ENCODE results near the gene CEMIP. TPM values are rescaled to one million over a fixed set of nuclear protein-coding genes. Genes with fewer than 3 reads are reported as not detected.

Gene CEMIP
- total RNA-seq, 2 experiments from 2014 or later, result not detected

GRCh38 chr15:80890341-80891005 is 111.3 kb downstream of the CEMIP start:
- no peaks in the 10 kb centered on the region for H3K36me3 ChIP-seq (ENCODE audit: insufficient read depth, low read length)
- no peak overlapping the region for H3K27ac ChIP-seq (ENCODE audit: low read depth, low read length, poor library complexity, severe bottlenecking)
- no peak overlapping the region for H3K4me2 ChIP-seq (ENCODE audit: low read length)
- H3K9me2 ChIP-seq (ENCODE audit: insufficient read depth, low read length), result no peaks in the 10 kb centered on the region
- intact Hi-C loops (cut with micrococcal nuclease; ENCODE audit: unreplicated experiment), result no loop called here
- H3K79me2 ChIP-seq (ENCODE audit: insufficient read depth, low read depth, low read length), result no peaks in the 10 kb centered on the region
- H4K20me1 ChIP-seq (ENCODE audit: insufficient read depth, low read length), result no peaks in the 10 kb centered on the region
- ChIA-PET POLR2A (no interaction called here), CTCF (ENCODE audit: unreplicated experiment) (no interaction called here)
- BruUV-seq (replicated peaks), result no TSS peak
- DNase-seq (ENCODE audit: low spot score), result no peak
- H3K4me3 ChIP-seq (ENCODE audit: low read depth, low read length, poor library complexity, severe bottlenecking), result no peak overlapping the region
- no peaks in the 10 kb centered on the region for H3K4me1 ChIP-seq (ENCODE audit: insufficient read depth, low read length, poor library complexity, severe bottlenecking)
- TF ChIP-seq, protein P1, sequence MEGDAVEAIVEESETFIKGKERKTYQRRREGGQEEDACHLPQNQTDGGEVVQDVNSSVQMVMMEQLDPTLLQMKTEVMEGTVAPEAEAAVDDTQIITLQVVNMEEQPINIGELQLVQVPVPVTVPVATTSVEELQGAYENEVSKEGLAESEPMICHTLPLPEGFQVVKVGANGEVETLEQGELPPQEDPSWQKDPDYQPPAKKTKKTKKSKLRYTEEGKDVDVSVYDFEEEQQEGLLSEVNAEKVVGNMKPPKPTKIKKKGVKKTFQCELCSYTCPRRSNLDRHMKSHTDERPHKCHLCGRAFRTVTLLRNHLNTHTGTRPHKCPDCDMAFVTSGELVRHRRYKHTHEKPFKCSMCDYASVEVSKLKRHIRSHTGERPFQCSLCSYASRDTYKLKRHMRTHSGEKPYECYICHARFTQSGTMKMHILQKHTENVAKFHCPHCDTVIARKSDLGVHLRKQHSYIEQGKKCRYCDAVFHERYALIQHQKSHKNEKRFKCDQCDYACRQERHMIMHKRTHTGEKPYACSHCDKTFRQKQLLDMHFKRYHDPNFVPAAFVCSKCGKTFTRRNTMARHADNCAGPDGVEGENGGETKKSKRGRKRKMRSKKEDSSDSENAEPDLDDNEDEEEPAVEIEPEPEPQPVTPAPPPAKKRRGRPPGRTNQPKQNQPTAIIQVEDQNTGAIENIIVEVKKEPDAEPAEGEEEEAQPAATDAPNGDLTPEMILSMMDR (conservative IDR thresholded peaks at IDR 0.05; ENCODE audit: low read length), result no peak
- no peak for TF ChIP-seq EZH2phosphoT487 (IDR thresholded peaks at IDR 0.05; ENCODE audit: borderline replicate concordance, low read depth, low read length)
- no peaks in the 10 kb centered on the region for H3K9me3 ChIP-seq (ENCODE audit: low read length)
- no peak overlapping the region for H2AFZ ChIP-seq (ENCODE audit: low read length)

DNA sequence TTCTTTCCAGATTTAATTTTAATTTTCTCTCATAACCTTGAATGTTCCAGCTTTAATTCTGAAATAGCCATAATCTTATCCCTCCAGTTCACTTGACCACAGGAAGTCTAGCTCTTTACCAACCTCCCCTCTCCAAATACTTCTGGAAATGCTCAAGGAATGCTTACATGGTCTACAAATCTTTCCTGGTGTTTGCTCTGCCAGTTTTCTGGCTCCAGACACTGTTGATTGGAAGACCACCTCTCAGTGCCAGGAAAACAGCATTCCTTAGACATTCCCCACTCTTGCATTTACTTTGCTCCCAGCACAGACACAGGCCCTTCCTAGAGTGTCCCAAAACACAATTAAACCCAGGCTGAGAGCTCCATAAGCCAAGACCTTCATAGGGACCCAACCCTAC is 111.8 kb downstream of the CEMIP start:
- no peak for DNase-seq (ENCODE audit: low spot score)
- Histone ChIP-seq H3K79me2 (ENCODE audit: insufficient read depth, low read depth, low read length) (no peaks in the 10 kb centered on the region), H3K9me3 (ENCODE audit: low read length) (peaks cover 2% of the 10 kb centered on the region; the same call in 1 of the 2 replicates), H3K27ac (ENCODE audit: low read depth, low read length, poor library complexity, severe bottlenecking) (no peak overlapping the region), H3K4me2 (ENCODE audit: low read length) (no peak overlapping the region), H3K9me2 (ENCODE audit: insufficient read depth, low read length) (no peaks in the 10 kb centered on the region), H3K4me1 (ENCODE audit: insufficient read depth, low read length, poor library complexity, severe bottlenecking) (no peaks in the 10 kb centered on the region), H2AFZ (ENCODE audit: low read length) (no peak overlapping the region), H4K20me1 (ENCODE audit: insufficient read depth, low read length) (no peaks in the 10 kb centered on the region), H3K4me3 (ENCODE audit: low read depth, low read length, poor library complexity, severe bottlenecking) (no peak overlapping the region), H3K36me3 (ENCODE audit: insufficient read depth, low read length) (no peaks in the 10 kb centered on the region)
- ChIA-PET CTCF (ENCODE audit: unreplicated experiment) (no interaction called here), POLR2A (no interaction called here)
- no TSS peak for BruUV-seq (replicated peaks)
- intact Hi-C loops (cut with micrococcal nuclease; ENCODE audit: unreplicated experiment), result no loop called here
- TF ChIP-seq EZH2phosphoT487 (IDR thresholded peaks at IDR 0.05; ENCODE audit: borderline replicate concordance, low read depth, low read length), result no peak
- TF ChIP-seq, protein P1 (conservative IDR thresholded peaks at IDR 0.05; ENCODE audit: low read length), result no peak

GRCh38 chr15:80892414-80892813 is 113.2 kb downstream of the CEMIP start:
- DNase-seq (ENCODE audit: low spot score), result no peak
- Histone ChIP-seq H3K4me1 (ENCODE audit: insufficient read depth, low read length, poor library complexity, severe bottlenecking) (no peaks in the 10 kb centered on the region), H3K9me3 (ENCODE audit: low read length) (peaks cover 4% of the 10 kb centered on the region; the same call in 1 of the 2 replicates), H3K9me2 (ENCODE audit: insufficient read depth, low read length) (no peaks in the 10 kb centered on the region), H4K20me1 (ENCODE audit: insufficient read depth, low read length) (no peaks in the 10 kb centered on the region), H3K36me3 (ENCODE audit: insufficient read depth, low read length) (no peaks in the 10 kb centered on the region), H2AFZ (ENCODE audit: low read length) (no peak overlapping the region), H3K79me2 (ENCODE audit: insufficient read depth, low read depth, low read length) (no peaks in the 10 kb centered on the region), H3K27ac (ENCODE audit: low read depth, low read length, poor library complexity, severe bottlenecking) (no peak overlapping the region), H3K4me3 (ENCODE audit: low read depth, low read length, poor library complexity, severe bottlenecking) (no peak overlapping the region), H3K4me2 (ENCODE audit: low read length) (no peak overlapping the region)
- no TSS peak for BruUV-seq (replicated peaks)
- no peak for TF ChIP-seq EZH2phosphoT487 (IDR thresholded peaks at IDR 0.05; ENCODE audit: borderline replicate concordance, low read depth, low read length)
- TF ChIP-seq, protein P1 (conservative IDR thresholded peaks at IDR 0.05; ENCODE audit: low read length), result no peak
- ChIA-PET CTCF (ENCODE audit: unreplicated experiment) (no interaction called here), POLR2A (no interaction called here)
- intact Hi-C loops (cut with micrococcal nuclease; ENCODE audit: unreplicated experiment), result no loop called here

Measured in OCI-LY7 (cell line).